HG03103 (cell line): ENCODE measurements around the gene TAMALIN.

Experiments
- ATAC-seq: cut with Tn5 transposase; IDR thresholded peaks from one replicate; pipeline ENCODE4 v1.9.1; 2021; ENCODE audit warnings: low read depth; ENCODE audit not compliant: unreplicated experiment

The TAMALIN gene

GRCh38 chr12:52033446-52034140 is 26.8 kb downstream of the TAMALIN start:
- no peak for ATAC-seq

- no peak for ATAC-seq
Observed at GRCh38 chr12:52035190-52035589, 28.4 kb downstream of the TAMALIN start.

GRCh38 chr12:52035926-52036325 is 29.2 kb downstream of the TAMALIN start:
- ATAC-seq = no peak

GRCh38 chr12:52036587-52037171 is 29.9 kb downstream of the TAMALIN start:
- ATAC-seq = no peak

GRCh38 chr12:52037248-52037861 is 30.6 kb downstream of the TAMALIN start:
- no peak for ATAC-seq

GRCh38 chr12:52038447-52038846 is 31.7 kb downstream of the TAMALIN start:
- no peak for ATAC-seq

GRCh38 chr12:52041035-52041434 is 34.3 kb downstream of the TAMALIN start:
- no peak for ATAC-seq

GRCh38 chr12:52041695-52042123 is 35.0 kb downstream of the TAMALIN start:
- ATAC-seq = no peak

- ATAC-seq = no peak
Observed at GRCh38 chr12:52042706-52043385, 36.1 kb downstream of the TAMALIN start.

- no peak for ATAC-seq
Observed at GRCh38 chr12:52043386-52044212, 36.9 kb downstream of the TAMALIN start.

- ATAC-seq = no peak
Observed at GRCh38 chr12:52044292-52044983, 37.7 kb downstream of the TAMALIN start.

GRCh38 chr12:52045794-52046199 is 39.1 kb downstream of the TAMALIN start:
- no peak for ATAC-seq

- no peak for ATAC-seq
Observed at GRCh38 chr12:52046859-52047258, 40.1 kb downstream of the TAMALIN start.

GRCh38 chr12:52049286-52049685 is 42.5 kb downstream of the TAMALIN start:
- ATAC-seq = no peak

- ATAC-seq = no peak
Observed at GRCh38 chr12:52049688-52050087, 42.9 kb downstream of the TAMALIN start.

- no peak for ATAC-seq
Observed at GRCh38 chr12:52050116-52050757, 43.5 kb downstream of the TAMALIN start.

GRCh38 chr12:52050758-52051541 is 44.2 kb downstream of the TAMALIN start, which contains the start of gene NR4A1:
TSS of gene NR4A1 (plus strand) at chr12:52051442. CDS start at chr12:52054329, 2,887 bp downstream.
- ATAC-seq = peak; percentile 60

GRCh38 chr12:52052468-52053186 is 45.9 kb downstream of the TAMALIN start:
- no peak for ATAC-seq
